HG03196 (cell line): ENCODE results near the gene LRRC32.

Experiments used
- ATAC-seq: cut with Tn5 transposase; IDR thresholded peaks from one replicate; pipeline ENCODE4 v1.9.1; 2021; ENCODE audit not compliant: unreplicated experiment

LRRC32 gene

DNA sequence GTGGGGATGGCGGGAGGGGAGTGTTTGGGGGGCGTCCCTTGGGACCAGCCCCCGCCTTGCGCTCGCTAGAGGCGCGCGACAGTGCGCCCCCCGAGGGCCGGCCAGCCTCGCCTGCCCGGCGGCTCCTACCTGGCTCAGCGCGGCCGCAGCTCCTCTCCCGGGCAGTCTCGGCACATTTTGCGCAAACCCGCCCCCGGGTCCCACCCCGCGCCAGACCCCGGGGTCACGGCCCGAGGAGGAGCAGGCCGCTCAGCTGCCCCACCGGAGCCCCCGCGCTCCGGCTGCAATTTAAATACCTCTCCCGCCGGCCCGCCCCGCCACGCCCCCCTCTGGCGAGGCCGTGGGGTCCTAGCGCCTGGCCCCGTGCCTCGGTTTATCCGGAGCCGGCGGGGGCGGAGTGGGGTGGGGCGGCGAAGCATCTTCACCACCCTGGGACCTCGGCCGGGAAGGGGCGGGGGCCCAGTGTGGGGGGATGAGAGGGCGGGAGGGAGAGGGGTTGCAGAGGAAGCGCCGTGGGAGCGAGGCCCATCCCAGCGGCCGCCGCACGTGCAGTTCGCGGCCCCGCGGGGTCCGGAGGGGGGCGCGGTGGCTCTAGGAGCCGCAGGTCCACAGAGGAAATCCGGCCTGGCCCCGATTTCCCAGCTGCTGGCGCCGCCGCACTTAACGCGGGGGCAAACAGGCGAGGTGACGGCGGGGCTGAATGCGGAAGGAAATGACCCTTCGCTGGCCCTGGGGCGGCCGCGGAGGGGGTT lies at the start of gene LRRC32:
Gene LRRC32, minus strand, starts transcription at position 263 of the 752 bp plus-strand sequence. CDS start 4,793 bp downstream, outside the sequence.
- no peak for ATAC-seq

- no peak for ATAC-seq
Measured at GRCh38 chr11:76719686-76720085, 49.1 kb upstream of the LRRC32 start.

DNA sequence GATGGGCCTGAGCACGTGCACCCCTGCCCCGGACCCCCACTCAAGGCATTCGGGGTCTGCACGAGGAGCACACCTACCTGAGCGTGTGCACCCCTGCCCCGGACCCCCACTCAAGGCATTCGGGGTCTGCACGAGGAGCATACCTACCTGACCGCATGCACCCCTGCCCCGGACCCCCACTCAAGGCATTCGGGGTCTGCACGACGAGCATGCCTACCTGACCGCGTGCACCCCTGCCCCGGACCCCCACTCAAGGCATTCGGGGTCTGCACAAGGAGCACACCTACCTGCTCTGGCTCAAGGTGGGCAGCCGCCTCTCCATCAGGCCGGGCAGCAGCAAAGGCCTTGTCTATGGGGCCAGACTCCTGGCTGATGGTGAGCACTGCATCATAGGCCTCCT lies 48.7 kb upstream of the LRRC32 start:
- ATAC-seq = no peak

DNA sequence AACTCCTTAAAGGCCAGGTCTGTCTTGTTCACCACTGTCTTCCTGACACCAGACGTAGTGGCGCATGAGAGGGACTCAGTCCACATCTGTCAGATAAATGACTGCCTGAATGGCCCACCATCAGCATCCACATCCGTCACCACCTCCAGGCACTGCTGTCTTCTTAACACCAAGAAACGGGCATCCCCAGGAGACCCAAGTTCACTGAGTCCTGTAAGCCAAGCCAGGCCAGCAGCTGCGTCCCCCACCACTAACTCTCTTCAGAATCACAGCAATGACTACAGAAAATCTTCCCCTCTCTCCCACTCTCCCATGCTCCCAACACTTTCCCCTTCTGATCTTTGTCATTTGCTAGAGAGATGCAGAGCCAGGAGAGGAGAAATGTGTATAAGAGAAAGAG lies 47.3 kb upstream of the LRRC32 start:
- no peak for ATAC-seq

- ATAC-seq = no peak
Measured at GRCh38 chr11:76717369-76717768, 46.8 kb upstream of the LRRC32 start.

GRCh38 chr11:76716268-76716667 lies 45.7 kb upstream of the LRRC32 start:
- ATAC-seq = no peak

DNA sequence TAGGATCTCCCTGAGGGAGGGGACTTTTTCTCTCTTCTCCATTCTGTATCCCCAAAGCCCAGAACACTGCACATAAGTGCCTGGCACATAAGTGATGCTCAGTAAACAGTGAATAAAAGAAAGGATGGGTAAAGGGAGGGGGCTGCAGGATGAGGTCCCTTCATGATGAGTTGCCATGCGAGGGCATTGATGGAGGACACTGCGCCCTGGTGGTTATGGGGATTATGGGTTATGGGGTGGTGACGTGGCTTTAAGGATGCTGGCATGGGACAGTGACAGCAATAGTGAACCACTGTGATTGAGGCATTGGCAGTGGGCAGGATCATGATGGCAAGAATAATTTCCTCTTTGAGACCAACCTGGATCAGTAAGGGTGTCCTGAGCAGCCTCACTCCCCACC lies 43.9 kb upstream of the LRRC32 start:
- no peak for ATAC-seq

- no peak for ATAC-seq
Measured at GRCh38 chr11:76713499-76713898, 43.0 kb upstream of the LRRC32 start.

GRCh38 chr11:76712125-76712524 lies 41.6 kb upstream of the LRRC32 start:
- no peak for ATAC-seq

DNA sequence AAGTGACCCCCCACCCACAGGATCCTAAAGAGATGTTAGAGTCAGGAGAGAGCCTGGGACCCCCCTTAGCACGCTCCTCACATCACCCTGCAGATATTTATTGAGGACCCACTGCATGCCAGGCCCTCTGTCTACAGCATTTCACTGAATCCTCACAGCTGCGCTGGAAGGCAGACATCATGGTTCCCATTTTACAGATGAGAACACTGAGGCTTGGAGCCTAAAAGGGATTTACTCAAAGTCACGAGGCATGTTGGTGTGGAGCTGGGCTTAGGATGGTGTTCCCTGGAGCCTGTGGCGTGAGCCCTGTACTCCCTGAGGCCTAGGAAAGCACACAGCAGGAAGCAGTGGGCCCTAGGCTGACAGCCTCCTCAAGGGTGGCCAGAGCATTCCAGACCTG lies 39.2 kb upstream of the LRRC32 start:
- ATAC-seq = no peak

DNA sequence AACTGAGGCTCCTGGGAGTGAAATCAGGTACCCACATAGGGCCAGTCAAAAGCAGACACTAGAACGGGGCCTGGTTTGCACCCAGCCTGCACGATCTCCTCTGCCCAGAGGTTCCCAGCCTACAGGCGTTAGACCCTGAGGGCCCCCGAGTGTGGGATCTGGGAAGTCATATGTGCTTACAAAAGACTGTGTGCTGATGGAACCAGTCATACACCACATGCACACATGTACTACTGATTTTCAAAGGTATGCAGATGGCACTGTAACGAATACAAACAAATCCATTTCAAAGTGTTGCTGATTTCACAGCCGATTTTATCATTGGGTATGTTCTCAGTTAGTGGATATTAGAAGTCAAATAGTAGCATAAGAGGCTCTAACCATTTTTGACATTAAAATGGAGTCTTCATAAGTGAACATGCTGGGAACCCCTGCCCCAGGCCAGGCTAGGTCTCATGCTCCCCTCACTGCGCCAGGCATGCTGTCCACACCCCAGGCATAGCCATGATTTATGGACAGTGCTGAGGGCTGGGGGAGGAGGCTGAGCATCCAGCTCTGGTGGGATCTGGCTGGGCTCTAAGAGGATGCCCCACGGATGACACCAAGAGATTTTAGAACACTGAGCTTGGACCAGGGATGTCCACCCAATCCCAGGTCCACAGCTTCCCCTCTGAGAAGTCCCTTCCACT lies 38.6 kb upstream of the LRRC32 start:
- ATAC-seq = no peak

DNA sequence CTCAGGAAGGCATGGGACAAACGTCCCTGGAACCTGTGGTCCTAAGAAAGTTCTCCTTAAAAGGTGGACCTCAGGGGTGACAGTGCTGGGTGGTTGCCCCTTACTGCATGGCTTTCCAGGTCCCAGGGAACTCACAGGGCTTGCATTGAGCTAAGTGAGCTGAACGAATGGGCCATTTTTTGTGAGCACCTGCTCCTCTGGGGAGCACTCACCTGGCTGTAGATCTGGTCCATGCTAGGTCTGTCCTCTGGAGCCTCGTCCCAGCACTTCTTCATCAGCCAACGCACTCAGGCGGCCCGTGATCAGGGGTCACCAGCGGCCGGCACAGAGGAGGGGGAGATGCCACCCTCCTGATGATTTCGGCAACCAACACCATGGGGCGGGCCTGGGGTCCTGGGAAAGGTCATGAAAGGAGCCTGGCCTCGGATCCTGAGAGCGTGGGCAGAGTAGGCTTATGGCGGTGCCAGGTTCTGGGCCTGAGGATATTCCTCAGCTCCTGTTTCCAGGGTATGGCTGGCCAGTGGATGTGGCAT lies 36.8 kb upstream of the LRRC32 start:
- no peak for ATAC-seq

DNA sequence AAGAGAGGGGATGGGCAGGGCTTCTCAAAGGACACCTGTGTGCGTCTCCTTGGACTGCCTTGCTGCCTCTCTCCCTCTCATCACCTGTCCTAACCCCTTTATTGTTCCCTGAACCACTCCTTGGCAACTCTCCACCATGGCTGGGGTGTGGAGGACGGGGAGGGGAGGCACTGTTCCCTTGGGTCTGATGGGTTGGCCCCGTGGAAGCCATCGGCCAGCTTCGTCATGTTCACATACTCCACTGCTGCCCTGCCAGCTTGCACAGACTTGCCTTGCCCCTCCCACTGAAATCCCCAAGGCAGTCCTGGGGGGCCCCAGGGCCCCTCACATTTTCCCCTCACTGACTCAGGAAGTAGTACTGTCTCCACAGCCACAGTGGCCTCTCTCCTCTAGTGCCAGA lies 36.1 kb upstream of the LRRC32 start:
- no peak for ATAC-seq

DNA sequence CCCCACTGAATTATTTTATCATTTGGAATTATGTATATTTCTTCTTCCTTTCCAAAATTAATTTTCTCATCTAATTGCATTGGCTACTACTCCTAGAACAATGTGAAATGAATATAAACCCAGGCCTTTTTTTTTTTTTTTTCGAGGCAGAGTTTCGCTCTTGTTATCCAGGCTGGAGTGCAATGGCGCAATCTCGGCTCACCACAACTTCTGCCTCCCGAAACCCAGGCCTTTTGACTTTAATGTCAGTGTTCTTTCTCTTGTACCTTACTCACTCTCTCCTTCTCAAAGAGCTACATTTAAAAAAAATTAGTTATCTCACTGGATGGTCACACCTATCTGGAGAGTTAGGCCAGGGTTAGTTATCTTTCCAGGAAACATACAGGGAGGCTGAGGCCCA lies 35.3 kb upstream of the LRRC32 start:
- ATAC-seq = no peak

DNA sequence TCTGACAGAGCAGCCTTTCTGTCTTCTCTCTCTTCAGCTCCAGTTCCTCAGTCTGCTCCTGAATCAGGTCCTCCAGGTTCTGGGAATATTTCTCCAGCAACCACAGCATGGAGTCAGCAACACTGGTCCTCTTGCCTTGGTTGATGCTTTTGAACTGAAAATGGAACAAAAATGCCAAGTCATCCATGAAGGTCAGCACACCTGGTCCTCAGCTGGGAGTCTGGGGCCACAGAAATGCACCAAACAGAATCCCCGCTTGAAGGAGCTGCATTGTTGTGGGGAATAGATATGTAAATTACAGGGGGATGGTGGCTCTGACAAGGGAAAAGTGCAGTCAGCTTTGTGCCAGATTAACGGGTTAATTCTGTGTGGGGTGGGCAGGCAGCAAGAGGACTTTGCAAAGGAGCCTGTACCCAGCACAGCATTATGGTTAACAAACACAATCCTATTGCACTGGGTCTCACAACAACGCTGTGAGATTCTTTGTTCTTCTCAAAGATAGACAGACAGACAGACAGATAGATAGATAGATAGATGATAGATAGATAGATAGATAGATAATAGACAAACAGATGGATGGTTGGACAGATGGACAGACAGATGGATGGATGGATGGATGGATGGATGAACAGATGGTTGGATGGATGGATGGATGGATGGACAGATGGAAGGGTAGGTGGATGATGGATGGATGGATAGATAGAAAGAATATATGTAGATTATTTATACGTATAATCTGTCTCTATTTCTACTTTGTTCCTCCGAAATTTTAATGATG lies 33.8 kb upstream of the LRRC32 start:
- no peak for ATAC-seq

GRCh38 chr11:76703707-76704106 lies 33.2 kb upstream of the LRRC32 start:
- no peak for ATAC-seq

GRCh38 chr11:76702336-76703128 lies 32.0 kb upstream of the LRRC32 start:
- ATAC-seq = no peak

- no peak for ATAC-seq
Measured at GRCh38 chr11:76701294-76702040, 30.9 kb upstream of the LRRC32 start.

DNA sequence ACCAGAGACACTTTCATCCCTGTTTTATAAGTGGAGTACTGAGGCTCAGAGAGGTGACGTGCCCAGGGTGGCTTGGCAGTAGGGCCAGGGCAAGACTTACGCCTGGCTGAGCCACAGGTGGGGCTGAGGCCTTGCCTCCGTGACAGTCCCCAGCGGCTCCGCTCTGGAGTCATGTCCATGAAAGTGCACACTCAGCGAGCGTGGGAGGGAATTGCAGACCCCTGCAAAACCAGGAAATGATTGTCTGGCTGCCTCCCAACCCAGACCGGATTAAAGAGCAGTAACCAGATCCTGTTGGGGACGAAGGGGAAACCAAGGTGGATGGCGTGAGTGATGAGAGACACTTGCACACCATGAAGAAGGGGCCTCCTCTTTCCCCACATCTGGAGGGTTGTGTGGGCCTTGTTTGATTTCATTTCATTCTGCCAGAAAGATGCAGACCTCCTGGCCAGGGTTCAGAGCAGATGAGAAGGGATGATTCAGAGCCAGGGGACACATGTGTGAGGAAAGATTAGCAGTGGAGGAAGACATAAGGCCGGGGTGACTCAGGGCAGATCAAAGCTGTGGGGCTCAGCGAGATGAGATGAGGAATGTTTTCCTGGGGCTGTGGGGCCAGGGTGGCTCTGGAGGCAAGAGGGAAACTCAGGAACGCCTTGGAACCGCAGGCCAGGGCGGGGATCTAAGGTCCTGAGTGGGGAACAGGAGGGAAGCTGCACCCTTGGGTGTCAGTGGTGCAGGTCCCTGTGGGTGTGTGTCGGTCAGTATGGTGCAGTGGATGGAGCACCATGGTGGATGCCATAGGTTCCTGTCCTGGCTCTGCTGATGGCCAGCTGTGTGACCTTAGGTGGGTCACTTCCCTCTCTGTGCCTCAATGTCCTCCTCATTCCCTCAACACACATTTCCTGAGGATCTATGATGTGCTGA lies 29.9 kb upstream of the LRRC32 start:
- no peak for ATAC-seq
